C1 segment of cervical spinal cord (tissue), 14 donors: ENCODE results near the gene PNPLA7.
A peak's percentile ranks its signal among the peaks of the same experiment; 100 is the strongest.

Experiments
- DNase-seq, 14 donors: peaks; one replicate each; lab custom pipeline; 2025; lab: John Stamatoyannopoulos, UW

The PNPLA7 gene

GRCh38 chr9:137462396-137462985, 87.7 kb downstream of the PNPLA7 start:
- no peak for DNase-seq

GRCh38 chr9:137461663-137462395, 88.4 kb downstream of the PNPLA7 start:
- DNase-seq = no peak

- DNase-seq = no peak
These were observed 88.9 kb downstream of the PNPLA7 start for GRCh38 chr9:137461316-137461662.

- no peak for DNase-seq
These were observed 89.6 kb downstream of the PNPLA7 start for GRCh38 chr9:137460363-137461315.

- DNase-seq = no peak
These were observed 90.4 kb downstream of the PNPLA7 start for GRCh38 chr9:137459601-137460362.

- DNase-seq = peak; percentile 25 to 92 (median 75)
These were observed 91.0 kb downstream of the PNPLA7 start, which contains the start of gene NSMF for GRCh38 chr9:137459152-137459600. NSMF (minus strand) TSS chr9:137459334; CDS start chr9:137459102, 232 bp downstream.

GRCh38 chr9:137458194-137459151, 91.7 kb downstream of the PNPLA7 start:
- DNase-seq = peak in 8 of 14 donors; percentile 30 to 76 (median 66)

GRCh38 chr9:137457406-137458193, 92.6 kb downstream of the PNPLA7 start:
- peak in 4 of 14 donors; percentile 29 to 64 (median 48) for DNase-seq

- no peak for DNase-seq
These were observed 93.3 kb downstream of the PNPLA7 start for GRCh38 chr9:137456864-137457405.

- DNase-seq = peak in 2 of 14 donors; percentile 30 to 70
These were observed 93.9 kb downstream of the PNPLA7 start for GRCh38 chr9:137456061-137456863.

- no peak for DNase-seq
These were observed 94.7 kb downstream of the PNPLA7 start for GRCh38 chr9:137455359-137455991.

- DNase-seq = no peak
These were observed 95.4 kb downstream of the PNPLA7 start for GRCh38 chr9:137454597-137455358.

- peak in 1 of 14 donors; percentile 31 for DNase-seq
These were observed 96.0 kb downstream of the PNPLA7 start for GRCh38 chr9:137454145-137454596.

GRCh38 chr9:137453643-137454081, 96.5 kb downstream of the PNPLA7 start:
- DNase-seq = peak in 3 of 14 donors; percentile 22 to 33 (median 30)

- DNase-seq = no peak
These were observed 97.2 kb downstream of the PNPLA7 start for GRCh38 chr9:137452761-137453642.
